ENCODE data around the gene WIF1.

GRCh38 chr12:65055859-65056258, 65.2 kb downstream of the WIF1 start:
- TF ChIP-seq CTCF (IDR thresholded peaks at IDR 0.05) (no peak), ZFX (IDR thresholded peaks at IDR 0.05; ENCODE audit: borderline replicate concordance) (no peak)
